T-helper 1 cell treated with Interleukin-12 subunit alpha and Interleukin-12 subunit beta and Interleukin-4 antibody, amounts not matched to agents 30 μg/mL and 1 μg/mL, for 36 hours (primary cell): ENCODE measurements around the gene NFE2L2.
"Not testable (repeated sequence)": the region's sequence is repeated elsewhere in the genome, so short reads cannot be mapped to it uniquely, and the experiment has no call there.

ENCODE experiments used
- H3K27ac Mint-ChIP-seq: one replicate; pipeline ENCODE4 v1.8.0; 2021; ENCODE audit warnings: mild to moderate bottlenecking, mixed read lengths
- H3K27me3 Mint-ChIP-seq: one replicate; pipeline ENCODE4 v1.8.0; 2021; ENCODE audit warnings: low read depth, mixed read lengths
- H3K36me3 Mint-ChIP-seq: one replicate; pipeline ENCODE4 v1.8.0; 2021; ENCODE audit warnings: low read depth, mixed read lengths
- H3K4me1 Mint-ChIP-seq: one replicate; pipeline ENCODE4 v1.8.0; 2021; ENCODE audit warnings: low read depth, mixed read lengths
- H3K4me3 Mint-ChIP-seq: one replicate; pipeline ENCODE4 v1.8.0; 2021; ENCODE audit warnings: mild to moderate bottlenecking, moderate library complexity, mixed read lengths
- H3K9me3 Mint-ChIP-seq: one replicate; pipeline ENCODE4 v1.8.0; 2021; ENCODE audit warnings: mixed read lengths

The NFE2L2 gene

DNA sequence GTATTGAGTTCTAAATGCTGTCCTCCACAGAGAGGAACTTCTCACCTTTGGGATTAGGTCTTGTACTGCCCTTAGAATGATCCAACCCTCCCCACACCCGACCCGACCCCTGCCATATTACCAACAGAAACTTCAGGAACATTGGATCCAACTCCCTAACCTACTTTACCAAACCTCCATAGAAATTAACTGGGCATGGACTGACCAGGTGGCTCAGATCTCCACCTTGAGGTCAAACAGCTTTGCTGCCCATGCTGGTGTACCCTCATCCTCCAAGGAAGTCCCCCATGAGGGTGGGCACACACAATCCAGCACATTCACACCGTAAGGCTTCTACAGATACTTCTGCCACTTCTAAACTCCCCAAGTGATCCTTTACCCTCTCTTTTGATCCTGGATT, 21.5 kb downstream of the NFE2L2 start:
- H3K36me3 Mint-ChIP-seq, result peaks cover 12% of the 10 kb centered on the region
- H3K9me3 Mint-ChIP-seq, result no peaks in the 10 kb centered on the region
- H3K4me3 Mint-ChIP-seq, result no peak overlapping the region
- peaks cover 65% of the 10 kb centered on the region for H3K4me1 Mint-ChIP-seq
- no peaks in the 10 kb centered on the region for H3K27me3 Mint-ChIP-seq
- peak overlapping the region; percentile 87 for H3K27ac Mint-ChIP-seq

DNA sequence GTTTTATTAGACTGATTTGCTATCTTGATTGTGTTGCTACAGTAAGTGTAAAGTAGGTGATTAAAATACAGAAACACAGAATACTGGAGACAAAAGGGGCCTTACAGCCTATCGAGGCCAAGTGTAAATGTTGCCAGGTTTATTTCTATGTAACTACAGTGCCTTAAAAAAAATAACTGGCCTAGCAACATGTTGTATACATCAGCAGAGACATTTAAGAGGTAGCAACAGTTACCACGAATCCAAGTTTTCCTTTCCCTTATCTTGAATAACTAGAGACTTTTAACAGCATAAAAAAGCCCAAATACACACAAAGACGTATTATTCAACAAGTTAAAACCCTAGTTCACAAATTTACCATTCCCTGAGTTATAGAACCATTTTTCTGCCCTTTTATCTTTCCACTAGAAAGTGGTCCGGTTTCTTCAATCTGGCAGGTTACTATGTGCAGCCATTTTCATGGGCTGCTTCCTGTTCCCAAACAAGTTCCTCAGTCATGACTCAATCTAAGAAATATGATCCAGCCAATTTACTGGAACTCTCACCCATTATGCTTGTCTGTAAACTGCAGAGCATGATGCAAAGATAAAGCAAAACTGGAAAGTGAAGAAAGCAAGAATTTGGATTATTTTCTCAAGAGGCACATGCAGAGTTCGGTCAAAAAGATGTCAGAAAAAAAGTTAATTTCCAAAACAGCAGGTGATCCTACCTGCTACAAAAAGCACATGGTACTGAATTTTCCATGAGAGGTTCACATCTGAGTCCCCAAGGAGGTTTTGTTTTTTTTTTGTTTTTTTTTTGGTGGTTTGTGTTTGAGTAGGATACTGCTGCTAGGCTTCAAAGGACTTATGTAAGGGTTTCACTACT, 22.2 kb downstream of the NFE2L2 start:
- peaks cover 12% of the 10 kb centered on the region for H3K36me3 Mint-ChIP-seq
- H3K4me1 Mint-ChIP-seq, result peaks cover 66% of the 10 kb centered on the region
- H3K27ac Mint-ChIP-seq, result peak overlapping the region; percentile 87
- H3K9me3 Mint-ChIP-seq, result no peaks in the 10 kb centered on the region
- peak overlapping the region; percentile 4 for H3K4me3 Mint-ChIP-seq
- H3K27me3 Mint-ChIP-seq, result no peaks in the 10 kb centered on the region

DNA sequence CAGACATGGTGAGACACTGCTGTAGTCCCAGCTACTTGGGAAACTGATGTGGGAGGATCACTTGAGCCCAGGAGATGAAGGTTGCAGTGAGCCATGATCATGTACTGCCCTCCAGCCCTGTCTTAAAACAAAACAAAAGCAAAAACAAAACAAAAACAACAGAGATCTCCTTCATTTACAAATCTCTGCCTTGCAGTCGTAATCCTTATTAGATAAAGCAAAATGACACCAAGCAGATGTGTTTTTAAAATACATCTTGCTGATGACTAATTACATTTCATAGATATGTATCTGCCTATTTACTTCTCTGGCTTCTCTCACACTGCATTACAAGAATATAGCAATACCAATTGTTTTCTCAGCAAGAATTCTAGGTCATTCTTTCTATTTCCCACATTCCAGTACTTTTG, 22.8 kb downstream of the NFE2L2 start:
- peaks cover 12% of the 10 kb centered on the region for H3K36me3 Mint-ChIP-seq
- peaks cover 66% of the 10 kb centered on the region for H3K4me1 Mint-ChIP-seq
- H3K27me3 Mint-ChIP-seq, result no peaks in the 10 kb centered on the region
- peak overlapping the region; percentile 4 for H3K4me3 Mint-ChIP-seq
- H3K9me3 Mint-ChIP-seq, result no peaks in the 10 kb centered on the region
- H3K27ac Mint-ChIP-seq, result peak overlapping the region; percentile 87

DNA sequence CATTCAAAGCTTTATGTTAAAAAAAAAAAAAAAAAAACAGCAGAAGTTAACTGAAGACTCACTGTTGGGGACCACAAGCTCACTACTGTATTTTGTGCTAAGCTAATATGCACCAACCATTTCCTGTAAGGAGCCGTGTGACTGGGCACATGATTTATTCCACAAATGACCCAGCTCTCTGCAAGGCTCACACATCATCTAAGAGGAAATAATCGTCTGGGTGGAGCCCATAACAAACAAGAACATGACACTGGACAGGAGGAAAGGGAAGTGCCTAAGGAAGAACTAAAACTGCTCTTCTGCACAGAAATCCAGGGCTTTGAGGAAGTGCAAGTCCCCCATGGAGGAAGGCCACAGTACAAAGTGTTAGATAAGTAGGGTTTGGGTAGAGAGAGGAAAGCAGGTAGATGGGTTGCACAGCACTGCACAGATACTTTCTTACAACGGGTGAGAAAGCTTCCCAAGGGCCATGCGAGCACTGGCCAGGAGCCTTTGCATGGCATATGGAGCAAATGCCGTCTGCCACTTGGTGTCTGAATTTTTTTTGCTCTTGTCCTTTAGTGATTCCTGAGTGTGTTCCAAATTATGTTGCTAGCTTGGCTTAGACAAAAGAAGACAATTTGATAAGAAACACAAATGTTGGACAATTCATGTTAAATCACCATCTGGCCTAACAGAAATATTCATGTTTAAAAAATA, 24.4 kb downstream of the NFE2L2 start:
- Mint-ChIP-seq H3K27me3 (no peaks in the 10 kb centered on the region), H3K4me1 (peaks cover 61% of the 10 kb centered on the region), H3K9me3 (no peaks in the 10 kb centered on the region), H3K36me3 (peaks cover 16% of the 10 kb centered on the region), H3K27ac (peak overlapping the region; percentile 87), H3K4me3 (peak overlapping the region; percentile 75)

DNA sequence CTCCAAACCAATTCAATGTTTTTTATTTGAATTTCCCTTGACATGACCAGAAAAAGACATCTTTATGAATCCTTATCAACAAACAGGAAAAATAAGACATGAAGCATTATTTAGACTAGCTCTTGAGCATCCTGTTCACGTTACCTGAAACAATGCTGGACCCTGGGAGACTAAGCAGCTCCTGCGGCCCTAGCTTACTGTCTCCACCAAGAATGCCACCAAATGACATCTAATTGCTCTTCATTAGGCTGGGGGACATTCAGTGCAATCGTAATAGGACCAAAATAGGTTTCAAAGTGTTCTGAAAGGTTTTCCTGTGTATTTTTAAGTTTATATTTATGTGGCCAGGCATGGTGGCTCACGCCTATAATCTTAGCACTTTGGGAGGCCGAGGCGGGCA, 25.5 kb downstream of the NFE2L2 start:
- Mint-ChIP-seq H3K4me3 (no peak overlapping the region), H3K36me3 (peaks cover 21% of the 10 kb centered on the region), H3K27me3 (no peaks in the 10 kb centered on the region), H3K9me3 (no peaks in the 10 kb centered on the region), H3K4me1 (peaks cover 57% of the 10 kb centered on the region), H3K27ac (peak overlapping the region; percentile 43)

DNA sequence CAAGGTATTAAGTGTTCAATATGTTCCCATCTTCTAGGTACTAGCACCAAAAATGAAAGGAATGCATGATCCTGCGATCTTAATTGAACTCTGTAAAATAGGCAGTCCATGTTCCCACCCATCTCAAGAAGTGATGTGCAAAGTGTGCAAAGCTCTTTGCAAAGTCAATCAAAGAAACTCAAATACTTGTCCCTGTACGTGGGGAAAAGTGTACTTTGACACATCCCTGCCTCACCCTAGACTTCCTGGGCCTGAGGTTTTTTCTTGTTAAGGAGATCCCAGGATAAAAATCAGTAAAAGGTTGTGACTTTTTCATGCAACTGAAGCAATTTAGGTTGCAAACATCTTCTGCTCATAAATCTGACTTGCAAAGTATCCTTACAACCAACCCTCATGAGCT, 26.6 kb downstream of the NFE2L2 start:
- peaks cover 50% of the 10 kb centered on the region for H3K4me1 Mint-ChIP-seq
- H3K36me3 Mint-ChIP-seq, result peaks cover 27% of the 10 kb centered on the region
- no peak overlapping the region for H3K4me3 Mint-ChIP-seq
- no peaks in the 10 kb centered on the region for H3K9me3 Mint-ChIP-seq
- H3K27ac Mint-ChIP-seq, result no peak overlapping the region
- H3K27me3 Mint-ChIP-seq, result no peaks in the 10 kb centered on the region

DNA sequence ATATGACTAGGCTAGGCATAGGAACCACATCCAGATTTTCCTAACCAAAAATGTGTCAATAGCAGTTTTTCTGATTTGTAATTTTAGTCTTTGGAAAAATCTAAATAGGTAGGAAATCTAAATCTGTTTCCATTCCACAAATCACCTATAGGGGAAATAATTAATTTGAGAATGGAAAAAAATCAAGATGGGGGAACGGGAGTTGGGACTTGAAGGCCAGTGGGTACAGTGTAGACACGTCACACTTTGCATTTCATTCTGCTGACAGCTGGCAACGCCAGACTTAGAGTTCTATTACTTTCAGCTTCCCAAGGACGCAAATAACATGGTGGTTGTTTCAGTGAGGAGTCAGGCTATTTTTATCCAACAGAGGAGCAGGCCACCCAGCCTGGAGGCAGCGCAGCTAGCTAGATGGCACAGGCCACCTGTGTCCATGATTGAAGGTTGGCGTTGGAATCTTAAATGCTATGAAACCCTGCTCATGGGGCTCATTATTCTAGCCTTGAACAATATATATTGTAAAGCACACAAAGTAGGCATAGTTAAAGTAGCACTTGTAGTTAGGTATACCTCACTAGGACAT, 28.6 kb downstream of the NFE2L2 start:
- no peak overlapping the region for H3K4me3 Mint-ChIP-seq
- H3K36me3 Mint-ChIP-seq, result peaks cover 29% of the 10 kb centered on the region

DNA sequence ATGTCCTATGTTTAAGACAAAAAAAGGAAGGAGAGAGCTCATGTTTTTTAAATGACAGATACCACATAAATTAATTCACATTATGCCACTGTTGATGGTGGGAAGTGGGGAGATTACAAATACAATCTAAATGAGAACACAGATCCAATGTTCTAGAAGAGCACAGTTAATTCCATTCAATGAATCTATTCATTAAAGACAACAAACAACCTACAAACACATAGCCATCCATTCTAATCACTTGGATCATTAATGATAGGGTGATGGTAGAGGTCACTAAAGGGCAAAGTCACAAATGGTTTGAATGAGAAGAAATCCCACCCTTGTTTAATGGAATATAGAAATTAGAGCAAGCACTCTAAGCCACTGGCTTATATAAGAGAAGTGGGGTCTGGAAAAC, 30.3 kb downstream of the NFE2L2 start:
- Mint-ChIP-seq H3K4me3 (no peak overlapping the region), H3K27ac (peak overlapping the region; percentile 53), H3K36me3 (peaks cover 39% of the 10 kb centered on the region), H3K9me3 (no peaks in the 10 kb centered on the region), H3K27me3 (no peaks in the 10 kb centered on the region), H3K4me1 (peaks cover 33% of the 10 kb centered on the region)

More for the DNA sequence above, 28.6 kb downstream of the NFE2L2 start:
- Mint-ChIP-seq H3K9me3 (no peaks in the 10 kb centered on the region), H3K4me1 (peaks cover 33% of the 10 kb centered on the region), H3K27me3 (no peaks in the 10 kb centered on the region), H3K27ac (no peak overlapping the region)

DNA sequence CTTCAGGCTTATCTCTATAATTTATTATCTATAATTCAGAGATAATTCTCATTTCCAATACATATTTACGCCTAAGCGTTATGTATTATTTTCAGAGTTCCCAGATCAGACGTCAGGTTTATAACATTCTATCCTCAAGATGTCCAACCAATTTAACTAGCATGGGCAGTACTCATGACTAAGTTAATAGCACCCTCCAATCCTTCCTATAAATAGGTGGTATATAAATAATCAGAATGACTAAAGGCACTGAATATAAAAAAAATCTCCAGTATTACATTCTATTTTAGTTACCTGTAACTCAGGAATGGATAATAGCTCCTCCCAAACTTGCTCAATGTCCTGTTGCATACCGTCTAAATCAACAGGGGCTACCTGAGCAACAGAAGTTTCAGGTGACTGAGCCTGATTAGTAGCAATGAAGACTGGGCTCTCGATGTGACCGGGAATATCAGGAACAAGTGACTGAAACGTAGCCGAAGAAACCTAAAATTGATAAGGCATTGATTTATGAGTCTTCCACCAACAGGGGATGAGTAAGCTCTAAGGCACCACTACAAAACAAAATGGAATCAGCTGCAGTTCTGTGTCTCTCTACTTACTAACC, 32.3 kb downstream of the NFE2L2 start:
- Mint-ChIP-seq H3K27ac (no peak overlapping the region), H3K36me3 (peaks cover 54% of the 10 kb centered on the region), H3K27me3 (no peaks in the 10 kb centered on the region), H3K4me1 (peaks cover 25% of the 10 kb centered on the region), H3K9me3 (no peaks in the 10 kb centered on the region), H3K4me3 (no peak overlapping the region)

DNA sequence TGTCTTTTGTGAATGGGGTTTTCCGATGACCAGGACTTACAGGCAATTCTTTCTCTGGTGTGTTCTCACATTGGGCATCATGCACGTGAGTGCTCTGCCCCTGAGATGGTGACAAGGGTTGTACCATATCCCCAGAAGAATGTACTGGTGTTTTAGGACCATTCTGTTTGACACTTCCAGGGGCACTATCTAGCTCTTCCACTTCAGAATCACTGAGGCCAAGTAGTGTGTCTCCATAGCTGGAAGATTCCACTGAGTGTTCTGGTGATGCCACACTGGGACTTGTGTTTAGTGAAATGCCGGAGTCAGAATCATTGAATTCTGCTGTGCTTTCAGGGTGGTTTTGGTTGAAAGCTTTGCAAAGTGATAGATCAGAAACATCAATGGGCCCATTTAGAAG, 33.3 kb downstream of the NFE2L2 start:
- Mint-ChIP-seq H3K4me1 (peaks cover 27% of the 10 kb centered on the region), H3K27ac (peak overlapping the region; percentile 13), H3K27me3 (no peaks in the 10 kb centered on the region), H3K36me3 (peaks cover 54% of the 10 kb centered on the region), H3K4me3 (no peak overlapping the region), H3K9me3 (no peaks in the 10 kb centered on the region)

DNA sequence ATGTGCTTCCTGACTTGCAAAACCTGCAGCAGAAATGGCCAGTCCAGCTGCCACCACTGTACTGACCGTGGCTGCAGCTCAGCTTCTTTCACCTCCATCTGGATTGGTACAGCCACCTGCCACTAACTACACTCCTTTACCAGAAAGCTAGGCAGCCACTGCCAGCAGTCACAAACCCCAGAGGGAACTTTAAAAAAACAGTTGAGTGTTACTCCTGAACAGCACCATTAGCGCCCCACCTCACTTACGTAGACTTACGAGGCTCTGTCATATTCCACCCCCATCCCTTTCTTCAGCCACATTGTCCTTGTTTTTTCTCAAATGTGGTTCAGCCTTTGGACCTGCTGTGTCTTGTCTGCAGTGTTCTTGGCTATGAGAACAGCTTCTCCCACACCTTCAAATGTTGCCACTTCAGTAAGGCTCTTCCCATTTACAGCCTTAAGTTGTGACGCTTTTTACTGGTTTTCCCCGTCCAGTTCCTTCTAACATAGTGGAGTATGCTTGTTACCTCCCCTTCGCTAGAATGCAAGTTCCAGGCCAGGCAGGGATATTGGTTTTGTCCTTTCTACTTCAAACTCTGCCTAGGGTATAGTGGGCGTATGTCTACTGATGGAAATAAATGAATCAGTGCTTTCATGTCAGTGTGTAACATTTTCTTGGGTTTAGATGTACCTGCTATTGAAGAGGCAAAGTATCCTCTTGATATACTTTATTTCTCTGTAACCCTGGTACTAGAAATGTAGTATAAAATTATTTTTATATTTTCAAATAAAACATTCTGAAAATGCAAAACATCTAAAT, 34.9 kb downstream of the NFE2L2 start:
- H3K27ac Mint-ChIP-seq, result peak overlapping the region; percentile 68
- H3K27me3 Mint-ChIP-seq, result no peaks in the 10 kb centered on the region
- peaks cover 27% of the 10 kb centered on the region for H3K4me1 Mint-ChIP-seq
- H3K36me3 Mint-ChIP-seq, result peaks cover 46% of the 10 kb centered on the region
- no peaks in the 10 kb centered on the region for H3K9me3 Mint-ChIP-seq
- H3K4me3 Mint-ChIP-seq, result no peak overlapping the region

DNA sequence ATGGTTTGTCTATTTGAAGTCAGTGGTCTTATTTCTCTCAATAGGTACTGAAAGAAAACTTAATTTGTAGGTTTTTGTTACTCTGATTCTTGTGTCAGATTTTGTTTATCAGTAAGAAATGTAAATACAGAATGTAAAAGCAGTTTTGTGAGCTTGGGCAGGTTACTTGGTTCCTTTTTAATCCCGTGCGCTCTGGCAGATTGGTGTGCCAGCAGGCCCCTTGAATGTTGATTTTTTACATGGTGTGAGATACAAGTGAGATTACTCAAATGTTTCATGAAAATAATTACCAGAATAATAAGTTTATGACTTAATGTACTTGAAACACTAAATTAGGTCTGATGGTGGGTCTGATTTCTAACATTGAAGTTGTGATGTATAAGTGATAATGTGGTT, 38.6 kb downstream of the NFE2L2 start:
- Mint-ChIP-seq H3K9me3 (no peaks in the 10 kb centered on the region), H3K36me3 (peaks cover 46% of the 10 kb centered on the region), H3K27ac (no peak overlapping the region), H3K27me3 (no peaks in the 10 kb centered on the region), H3K4me3 (no peak overlapping the region), H3K4me1 (peaks cover 31% of the 10 kb centered on the region)

DNA sequence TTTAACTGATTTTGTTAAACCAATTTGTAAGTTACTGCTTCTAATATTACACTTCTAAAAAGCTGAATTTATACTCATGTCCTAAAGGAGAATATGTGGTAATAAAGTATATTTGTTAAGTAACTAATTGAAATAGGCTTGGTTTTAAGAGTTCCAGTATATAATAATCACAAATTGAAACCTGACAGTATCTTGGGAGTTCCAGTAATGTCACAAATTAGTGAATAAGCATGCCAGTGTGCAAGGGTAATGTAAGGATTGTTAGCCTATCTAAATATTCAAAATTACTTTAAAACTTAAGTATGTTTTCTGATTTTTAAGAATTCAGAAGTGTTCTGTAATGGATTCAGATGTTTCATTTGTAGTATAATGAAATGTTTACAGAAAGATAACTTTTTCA, 41.1 kb downstream of the NFE2L2 start:
- H3K9me3 Mint-ChIP-seq, H3K27me3 Mint-ChIP-seq, H3K4me3 Mint-ChIP-seq, H3K27ac Mint-ChIP-seq: not testable (repeated sequence)
- Mint-ChIP-seq H3K4me1 (peaks cover 30% of the 10 kb centered on the region), H3K36me3 (peaks cover 42% of the 10 kb centered on the region)

DNA sequence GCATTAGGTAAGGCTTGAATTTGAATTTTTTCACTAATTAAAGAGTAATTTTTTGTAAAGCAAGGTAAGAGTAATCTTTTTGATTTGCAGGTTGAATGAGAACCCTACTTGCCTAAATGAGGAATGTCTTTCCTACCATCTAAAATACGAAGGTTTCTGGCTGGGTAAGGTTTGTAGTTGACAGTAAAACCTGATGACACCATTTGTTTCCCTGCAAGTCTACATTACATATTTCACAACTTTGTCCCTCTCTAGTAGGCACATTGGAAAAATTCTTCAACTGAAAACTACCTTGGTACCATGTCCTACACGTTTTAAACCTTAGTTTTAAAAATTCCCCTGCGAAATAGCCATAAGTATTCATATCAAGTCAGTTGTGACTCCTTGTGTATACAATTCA, 42.6 kb downstream of the NFE2L2 start:
- no peaks in the 10 kb centered on the region for H3K27me3 Mint-ChIP-seq
- H3K36me3 Mint-ChIP-seq, result peaks cover 46% of the 10 kb centered on the region
- peaks cover 39% of the 10 kb centered on the region for H3K4me1 Mint-ChIP-seq
- H3K27ac Mint-ChIP-seq, result no peak overlapping the region
- H3K4me3 Mint-ChIP-seq, result no peak overlapping the region
- H3K9me3 Mint-ChIP-seq, result no peaks in the 10 kb centered on the region
